ENCODE measurements around the gene RABEP2. TPM values are rescaled to one million over a fixed set of nuclear protein-coding genes. Genes with fewer than 3 reads are reported as not detected.

Gene RABEP2
- total RNA-seq, 1 donor from 2014 or later: 110 TPM

GRCh38 chr16:28875134-28876018 lies 49.7 kb downstream of the RABEP2 start:
- Mint-ChIP-seq H3K4me3 (no peak overlapping the region), H3K27ac (no peak overlapping the region), H3K36me3 (ENCODE audit: low read depth) (peaks cover 31% of the 10 kb centered on the region), H3K4me1 (peaks cover 8% of the 10 kb centered on the region), H3K9me3 (no peaks in the 10 kb centered on the region), H3K27me3 (no peaks in the 10 kb centered on the region)
- ChIA-PET POLR2A (interaction anchor here (0.7 to 2.2 kb wide), 3 partner anchors 12 to 70 kb away, joined by 3 to 7 read pairs (median 6); partner anchors contain the start of gene SH2B1), CTCF (interaction anchor here (1.0 to 5.4 kb wide), 4 partner anchors 10 to 69 kb away, joined by 3 to 60 read pairs (median 7); no protein-coding TSS in a partner anchor)
- intact Hi-C loops (cut with micrococcal nuclease): no loop called here
- no peak for DNase-seq
- TF ChIP-seq CTCF (IDR thresholded peaks at IDR 0.05): no peak
- no peak for ATAC-seq (ENCODE audit: low read depth)

GRCh38 chr16:28874406-28874805 lies 50.6 kb downstream of the RABEP2 start:
- intact Hi-C loops (cut with micrococcal nuclease): no loop called here
- peaks cover 7% of the 10 kb centered on the region for H3K4me1 Mint-ChIP-seq
- no peak for ATAC-seq (ENCODE audit: low read depth)
- H3K9me3 Mint-ChIP-seq: no peaks in the 10 kb centered on the region
- no peaks in the 10 kb centered on the region for H3K27me3 Mint-ChIP-seq
- ChIA-PET CTCF (interaction anchor here (1.3 to 5.4 kb wide), 6 partner anchors 11 to 76 kb away, joined by 3 to 60 read pairs (median 4); partner anchors contain the start of genes CD19 and NFATC2IP), POLR2A (interaction anchor here (2.2 to 2.3 kb wide), 2 partner anchors 11 to 71 kb away, joined by 6 to 7 read pairs; partner anchors contain the start of gene SH2B1)
- DNase-seq: no peak
- TF ChIP-seq CTCF (IDR thresholded peaks at IDR 0.05): no peak
- H3K4me3 Mint-ChIP-seq: no peak overlapping the region
- H3K27ac Mint-ChIP-seq: no peak overlapping the region
- peaks cover 41% of the 10 kb centered on the region for H3K36me3 Mint-ChIP-seq (ENCODE audit: low read depth)

GRCh38 chr16:28873543-28874201 lies 51.4 kb downstream of the RABEP2 start:
- peaks cover 2% of the 10 kb centered on the region for H3K4me1 Mint-ChIP-seq
- ATAC-seq (ENCODE audit: low read depth): peak; percentile 92
- no peak overlapping the region for H3K27ac Mint-ChIP-seq
- peaks cover 48% of the 10 kb centered on the region for H3K36me3 Mint-ChIP-seq (ENCODE audit: low read depth)
- H3K4me3 Mint-ChIP-seq: no peak overlapping the region
- no peaks in the 10 kb centered on the region for H3K9me3 Mint-ChIP-seq
- intact Hi-C loops (cut with micrococcal nuclease): loop anchor here (1.0 kb wide), 1 partner anchor 72 kb away; no protein-coding TSS in a partner anchor
- DNase-seq: peak; percentile 53
- no peak for TF ChIP-seq CTCF (IDR thresholded peaks at IDR 0.05)
- ChIA-PET CTCF (interaction anchor here (1.3 to 5.4 kb wide), 6 partner anchors 11 to 77 kb away, joined by 3 to 60 read pairs (median 4); partner anchors contain the start of genes CD19 and NFATC2IP), POLR2A (interaction anchor here (0.5 to 2.3 kb wide), 5 partner anchors 10 to 72 kb away, joined by 3 to 7 read pairs (median 4); partner anchors contain the start of genes SH2B1 and TUFM)
- H3K27me3 Mint-ChIP-seq: no peaks in the 10 kb centered on the region

- Mint-ChIP-seq H3K27ac (no peak overlapping the region), H3K4me3 (no peak overlapping the region), H3K36me3 (ENCODE audit: low read depth) (peaks cover 51% of the 10 kb centered on the region), H3K27me3 (no peaks in the 10 kb centered on the region), H3K4me1 (peaks cover 2% of the 10 kb centered on the region), H3K9me3 (no peaks in the 10 kb centered on the region)
- CTCF ChIA-PET: interaction anchor here (1.4 to 5.4 kb wide), 4 partner anchors 51 to 78 kb away, joined by 3 to 60 read pairs (median 7); partner anchors contain the start of genes CD19 and NFATC2IP
- POLR2A ChIA-PET: interaction anchor here (0.6 to 2.3 kb wide), 3 partner anchors 10 to 72 kb away, joined by 4 to 7 read pairs (median 6); partner anchors contain the start of gene SH2B1
- no peak for DNase-seq
- intact Hi-C loops (cut with micrococcal nuclease): loop anchor here (1.0 kb wide), 1 partner anchor 72 kb away; no protein-coding TSS in a partner anchor
- ATAC-seq (ENCODE audit: low read depth): no peak
- no peak for TF ChIP-seq CTCF (IDR thresholded peaks at IDR 0.05)
These were observed 52.1 kb downstream of the RABEP2 start for GRCh38 chr16:28872952-28873351.

Measured in activated B cell treated with CpG ODN at 0.5 μM for 24 hours (primary cell).